HepG2 (cell line): Measurements from ENCODE around the gene PCNA. TPM values are rescaled to one million over a fixed set of nuclear protein-coding genes. Genes with fewer than 3 reads are reported as not detected.

Experiments used
- ATF1 ChIP-seq: IDR thresholded peaks from 2 replicates; pipeline ENCODE4 v1.6.1; 2016; ENCODE audit warnings: mild to moderate bottlenecking, control low read depth
- DPF2 ChIP-seq: sonication (generic); formaldehyde crosslinking; IDR thresholded peaks from 2 replicates; pipeline ENCODE4 v1.4.0; 2020; ENCODE audit warnings: mild to moderate bottlenecking, low read depth, missing genetic modification reagents, borderline replicate concordance
- FOXK2 ChIP-seq: fragments of 450-650 bp; IDR thresholded peaks from 2 replicates; pipeline ENCODE4 v1.6.1; 2016
- GABPB1 ChIP-seq: IDR thresholded peaks from 2 replicates; pipeline ENCODE4 v1.6.1; 2016; ENCODE audit warnings: mild to moderate bottlenecking, missing genetic modification reagents, moderate library complexity, missing compliant biosample characterization
- KDM5A ChIP-seq: fragments of 200-600 bp; sonication (generic); IDR thresholded peaks from 2 replicates; pipeline ENCODE4 v1.7.0; 2018; ENCODE audit warnings: antibody characterized with exemption, mild to moderate bottlenecking, low read length, borderline replicate concordance
- REL ChIP-seq: sonication (generic); formaldehyde crosslinking; conservative IDR thresholded peaks from 2 replicates; pipeline ENCODE4 v1.8.0; 2022; ENCODE audit warnings: mild to moderate bottlenecking, missing genetic modification reagents, moderate library complexity
- THAP11 ChIP-seq: IDR thresholded peaks from 2 replicates; pipeline ENCODE4 v1.6.1; 2016; ENCODE audit warnings: missing biosample characterization, missing genetic modification reagents
- ZBTB7A ChIP-seq: sonication (generic); formaldehyde crosslinking; IDR thresholded peaks from 2 replicates; pipeline ENCODE4 v1.8.0; 2022; ENCODE audit warnings: mild to moderate bottlenecking, missing genetic modification reagents
- ZC3H4 ChIP-seq: sonication (generic); formaldehyde crosslinking; IDR thresholded peaks from 2 replicates; pipeline ENCODE4 v1.4.0; 2020; ENCODE audit warnings: missing genetic modification reagents, borderline replicate concordance
- ZEB1 ChIP-seq: IDR thresholded peaks from 2 replicates; pipeline ENCODE4 v1.6.1; 2012; ENCODE audit warnings: mild to moderate bottlenecking, low read depth, inconsistent platforms; ENCODE audit not compliant: insufficient replicate concordance
- ZNF337 ChIP-seq: sonication (generic); formaldehyde crosslinking; IDR thresholded peaks from 2 replicates; pipeline ENCODE4 v1.5.1; 2020; ENCODE audit warnings: missing genetic modification reagents, low read depth, mild to moderate bottlenecking, borderline replicate concordance
- ZNF670 ChIP-seq: sonication (generic); formaldehyde crosslinking; IDR thresholded peaks from 2 replicates; pipeline ENCODE4 v1.8.0; 2022; ENCODE audit warnings: mild to moderate bottlenecking, missing genetic modification reagents, borderline replicate concordance
- ZNF7 ChIP-seq: IDR thresholded peaks from 2 replicates; pipeline ENCODE4 v1.6.1; 2016; ENCODE audit warnings: missing biosample characterization, missing genetic modification reagents
- ZNF788 ChIP-seq: sonication (generic); formaldehyde crosslinking; IDR thresholded peaks from 2 replicates; pipeline ENCODE4 v1.5.0; 2020; ENCODE audit warnings: mild to moderate bottlenecking, missing genetic modification reagents, borderline replicate concordance
- ZSCAN22 ChIP-seq: sonication (generic); formaldehyde crosslinking; IDR thresholded peaks from 2 replicates; pipeline ENCODE4 v1.4.0; 2020; ENCODE audit warnings: mild to moderate bottlenecking, missing genetic modification reagents
- ZSCAN9 ChIP-seq: IDR thresholded peaks from 2 replicates; pipeline ENCODE4 v1.6.1; 2016; ENCODE audit warnings: borderline replicate concordance
- polyA plus RNA-seq, 8 experiments: library from polyadenylated mRNA; depleted of rRNA in 3 of 8; stranded (reverse) in 7 of 8; unstranded in 1 of 8; fragments of >200 nt; fragmentation: Illumina TruSeq in 4 of 8; extraction: Trizol in 4 of 8; gene quantifications; 2 replicates each; pipeline versions ENCODE4 v1.2.1 to v1.2.3, GENCODE V29; 2011 to 2016; ENCODE audit warnings: low read depth in 4 of 8, missing spikeins in 1 of 8, mixed read lengths in 1 of 8; ENCODE audit not compliant: insufficient read depth in 1 of 8
- total RNA-seq, 5 experiments: library from RNA; depleted of rRNA; stranded (reverse); fragments of >200 nt; fragmentation: Illumina TruSeq; extraction: Trizol; gene quantifications; 2 replicates each; pipeline ENCODE4 v1.2.3, GENCODE V29; 2016; ENCODE audit warnings: low read depth in 1 of 5
- TF ChIP-seq, protein P1 (sequence below): sonication (generic); formaldehyde crosslinking; IDR thresholded peaks from 2 replicates; pipeline ENCODE4 v1.5.1; 2020; ENCODE audit warnings: mild to moderate bottlenecking, missing genetic modification reagents, borderline replicate concordance
- TF ChIP-seq, protein P2 (sequence below): sonication (generic); formaldehyde crosslinking; IDR thresholded peaks from 2 replicates; pipeline ENCODE4 v1.4.0; 2020; ENCODE audit warnings: mild to moderate bottlenecking, low read depth, missing genetic modification reagents
- TF ChIP-seq, protein P3 (sequence below), 2 experiments: IDR thresholded peaks; 2 replicates each; pipeline ENCODE4 v1.6.1; 2011 to 2012; ENCODE audit warnings: low read length in 2 of 2, borderline replicate concordance in 1 of 2, low read depth in 1 of 2, mild to moderate bottlenecking in 1 of 2, moderate library complexity in 1 of 2

The PCNA gene
- total and polyA plus RNA-seq, 2 of the 13 experiments (the other 11 are each of a cell fraction or from before 2014, with no cell fraction given) = 229 to 655 TPM

DNA sequence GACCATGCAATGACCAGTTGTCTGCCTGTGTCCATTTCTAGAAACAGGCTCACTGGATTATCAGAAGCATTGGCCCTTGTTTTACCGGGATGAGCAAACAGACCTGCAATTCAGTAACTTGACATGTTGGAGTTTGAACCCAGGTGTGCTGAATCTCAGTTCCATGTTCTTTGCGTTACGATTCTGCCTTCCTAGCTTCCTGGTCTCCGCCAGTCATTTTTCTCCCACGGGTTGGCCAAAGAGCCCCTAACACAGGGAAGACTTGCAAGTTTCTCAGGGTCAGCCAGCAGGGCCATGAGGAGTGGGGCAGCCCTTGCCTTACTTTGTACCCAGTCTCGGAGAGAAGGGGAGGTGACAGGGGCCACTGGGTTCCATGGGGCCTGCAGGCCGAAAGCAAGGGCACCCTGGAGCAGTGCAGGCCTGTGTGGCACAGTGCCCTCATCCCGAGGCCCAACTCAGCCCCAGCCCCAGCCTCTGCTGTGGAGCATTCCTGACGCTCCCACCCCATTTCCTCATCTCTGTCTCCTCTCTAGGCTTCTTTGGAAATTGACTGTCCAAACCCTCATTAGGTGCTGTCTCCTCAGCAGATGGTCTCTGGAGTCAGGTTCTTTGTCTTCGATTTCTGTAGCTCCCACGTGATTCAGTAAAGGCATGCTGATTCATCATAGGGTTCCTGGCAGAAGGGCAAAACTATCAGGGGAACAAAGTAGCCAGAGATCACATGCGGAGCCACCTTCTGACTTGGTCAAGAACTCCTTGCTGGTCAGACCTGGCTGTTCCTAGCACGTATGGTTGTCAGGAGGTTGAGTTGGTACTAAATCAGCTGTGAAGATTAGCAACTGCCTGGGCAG, 30.7 kb upstream of the PCNA start (continued):
- TF ChIP-seq, protein P1, sequence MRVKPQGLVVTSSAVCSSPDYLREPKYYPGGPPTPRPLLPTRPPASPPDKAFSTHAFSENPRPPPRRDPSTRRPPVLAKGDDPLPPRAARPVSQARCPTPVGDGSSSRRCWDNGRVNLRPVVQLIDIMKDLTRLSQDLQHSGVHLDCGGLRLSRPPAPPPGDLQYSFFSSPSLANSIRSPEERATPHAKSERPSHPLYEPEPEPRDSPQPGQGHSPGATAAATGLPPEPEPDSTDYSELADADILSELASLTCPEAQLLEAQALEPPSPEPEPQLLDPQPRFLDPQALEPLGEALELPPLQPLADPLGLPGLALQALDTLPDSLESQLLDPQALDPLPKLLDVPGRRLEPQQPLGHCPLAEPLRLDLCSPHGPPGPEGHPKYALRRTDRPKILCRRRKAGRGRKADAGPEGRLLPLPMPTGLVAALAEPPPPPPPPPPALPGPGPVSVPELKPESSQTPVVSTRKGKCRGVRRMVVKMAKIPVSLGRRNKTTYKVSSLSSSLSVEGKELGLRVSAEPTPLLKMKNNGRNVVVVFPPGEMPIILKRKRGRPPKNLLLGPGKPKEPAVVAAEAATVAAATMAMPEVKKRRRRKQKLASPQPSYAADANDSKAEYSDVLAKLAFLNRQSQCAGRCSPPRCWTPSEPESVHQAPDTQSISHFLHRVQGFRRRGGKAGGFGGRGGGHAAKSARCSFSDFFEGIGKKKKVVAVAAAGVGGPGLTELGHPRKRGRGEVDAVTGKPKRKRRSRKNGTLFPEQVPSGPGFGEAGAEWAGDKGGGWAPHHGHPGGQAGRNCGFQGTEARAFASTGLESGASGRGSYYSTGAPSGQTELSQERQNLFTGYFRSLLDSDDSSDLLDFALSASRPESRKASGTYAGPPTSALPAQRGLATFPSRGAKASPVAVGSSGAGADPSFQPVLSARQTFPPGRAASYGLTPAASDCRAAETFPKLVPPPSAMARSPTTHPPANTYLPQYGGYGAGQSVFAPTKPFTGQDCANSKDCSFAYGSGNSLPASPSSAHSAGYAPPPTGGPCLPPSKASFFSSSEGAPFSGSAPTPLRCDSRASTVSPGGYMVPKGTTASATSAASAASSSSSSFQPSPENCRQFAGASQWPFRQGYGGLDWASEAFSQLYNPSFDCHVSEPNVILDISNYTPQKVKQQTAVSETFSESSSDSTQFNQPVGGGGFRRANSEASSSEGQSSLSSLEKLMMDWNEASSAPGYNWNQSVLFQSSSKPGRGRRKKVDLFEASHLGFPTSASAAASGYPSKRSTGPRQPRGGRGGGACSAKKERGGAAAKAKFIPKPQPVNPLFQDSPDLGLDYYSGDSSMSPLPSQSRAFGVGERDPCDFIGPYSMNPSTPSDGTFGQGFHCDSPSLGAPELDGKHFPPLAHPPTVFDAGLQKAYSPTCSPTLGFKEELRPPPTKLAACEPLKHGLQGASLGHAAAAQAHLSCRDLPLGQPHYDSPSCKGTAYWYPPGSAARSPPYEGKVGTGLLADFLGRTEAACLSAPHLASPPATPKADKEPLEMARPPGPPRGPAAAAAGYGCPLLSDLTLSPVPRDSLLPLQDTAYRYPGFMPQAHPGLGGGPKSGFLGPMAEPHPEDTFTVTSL (CRISPR knock-in tag) = peak; percentile 95
- peak; percentile 97 for TF ChIP-seq ZEB1
- no peak for TF ChIP-seq ZNF788 (CRISPR knock-in tag)
- 0 out of 2 replicates have a peak, but pooled peaks have one; percentile 42 for TF ChIP-seq THAP11 (CRISPR knock-in tag)
- TF ChIP-seq ZNF7 (CRISPR knock-in tag) = no peak
- 0 out of 2 replicates have a peak, but pooled peaks have one; percentile 58 for TF ChIP-seq FOXK2
- peak; percentile 50; the same call in 1 of the 2 replicates for TF ChIP-seq ZSCAN9 (CRISPR knock-in tag)
- TF ChIP-seq REL (CRISPR knock-in tag) = no peak; the same call in 1 of the 2 replicates
- peak; percentile 32 for TF ChIP-seq ZBTB7A (CRISPR knock-in tag)
- TF ChIP-seq, protein P2, sequence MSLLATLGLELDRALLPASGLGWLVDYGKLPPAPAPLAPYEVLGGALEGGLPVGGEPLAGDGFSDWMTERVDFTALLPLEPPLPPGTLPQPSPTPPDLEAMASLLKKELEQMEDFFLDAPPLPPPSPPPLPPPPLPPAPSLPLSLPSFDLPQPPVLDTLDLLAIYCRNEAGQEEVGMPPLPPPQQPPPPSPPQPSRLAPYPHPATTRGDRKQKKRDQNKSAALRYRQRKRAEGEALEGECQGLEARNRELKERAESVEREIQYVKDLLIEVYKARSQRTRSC = no peak
- peak; percentile 43; the same call in 1 of the 2 replicates for TF ChIP-seq GABPB1 (CRISPR knock-in tag)
- peak; percentile 70; the same call in 1 of the 2 replicates for TF ChIP-seq DPF2 (CRISPR knock-in tag)
- TF ChIP-seq ZNF670 = peak; percentile 94
- TF ChIP-seq, protein P3, sequence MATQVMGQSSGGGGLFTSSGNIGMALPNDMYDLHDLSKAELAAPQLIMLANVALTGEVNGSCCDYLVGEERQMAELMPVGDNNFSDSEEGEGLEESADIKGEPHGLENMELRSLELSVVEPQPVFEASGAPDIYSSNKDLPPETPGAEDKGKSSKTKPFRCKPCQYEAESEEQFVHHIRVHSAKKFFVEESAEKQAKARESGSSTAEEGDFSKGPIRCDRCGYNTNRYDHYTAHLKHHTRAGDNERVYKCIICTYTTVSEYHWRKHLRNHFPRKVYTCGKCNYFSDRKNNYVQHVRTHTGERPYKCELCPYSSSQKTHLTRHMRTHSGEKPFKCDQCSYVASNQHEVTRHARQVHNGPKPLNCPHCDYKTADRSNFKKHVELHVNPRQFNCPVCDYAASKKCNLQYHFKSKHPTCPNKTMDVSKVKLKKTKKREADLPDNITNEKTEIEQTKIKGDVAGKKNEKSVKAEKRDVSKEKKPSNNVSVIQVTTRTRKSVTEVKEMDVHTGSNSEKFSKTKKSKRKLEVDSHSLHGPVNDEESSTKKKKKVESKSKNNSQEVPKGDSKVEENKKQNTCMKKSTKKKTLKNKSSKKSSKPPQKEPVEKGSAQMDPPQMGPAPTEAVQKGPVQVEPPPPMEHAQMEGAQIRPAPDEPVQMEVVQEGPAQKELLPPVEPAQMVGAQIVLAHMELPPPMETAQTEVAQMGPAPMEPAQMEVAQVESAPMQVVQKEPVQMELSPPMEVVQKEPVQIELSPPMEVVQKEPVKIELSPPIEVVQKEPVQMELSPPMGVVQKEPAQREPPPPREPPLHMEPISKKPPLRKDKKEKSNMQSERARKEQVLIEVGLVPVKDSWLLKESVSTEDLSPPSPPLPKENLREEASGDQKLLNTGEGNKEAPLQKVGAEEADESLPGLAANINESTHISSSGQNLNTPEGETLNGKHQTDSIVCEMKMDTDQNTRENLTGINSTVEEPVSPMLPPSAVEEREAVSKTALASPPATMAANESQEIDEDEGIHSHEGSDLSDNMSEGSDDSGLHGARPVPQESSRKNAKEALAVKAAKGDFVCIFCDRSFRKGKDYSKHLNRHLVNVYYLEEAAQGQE (IDR thresholded peaks at IDR 0.05; ENCODE audit: borderline replicate concordance in 1 of 2, low read depth in 1 of 2, low read length in 2 of 2) = peak in 1 of 2 experiments; percentile 45; a peak in 1 of 4 replicates
- peak; percentile 28; the same call in 1 of the 2 replicates for TF ChIP-seq KDM5A
- no peak; the same call in 1 of the 2 replicates for TF ChIP-seq ZNF337 (CRISPR knock-in tag)
- TF ChIP-seq ATF1 (CRISPR knock-in tag) = no peak
- peak; percentile 78 for TF ChIP-seq ZSCAN22
- peak; percentile 91 for TF ChIP-seq ZC3H4 (CRISPR knock-in tag)
